Vagina (tissue), 2 donors: ENCODE measurements around the gene RALGDS. TPM values are rescaled to one million over a fixed set of nuclear protein-coding genes. Genes with fewer than 3 reads are reported as not detected.
"Not testable (repeated sequence)": the region's sequence is repeated elsewhere in the genome, so short reads cannot be mapped to it uniquely, and the experiment has no call there.

Experiments used
- DNase-seq, 2 donors: peaks; one replicate each; pipeline ENCODE4 v3.0.0-alpha.2; 2017; ENCODE audit errors: extremely low spot score in 2 of 2
- H3K27ac ChIP-seq: fragments of 200-600 bp; sonication (generic); one replicate; pipeline ENCODE4 v1.5.1; 2019
- H3K27me3 ChIP-seq: fragments of 200-600 bp; sonication (generic); one replicate; pipeline ENCODE4 v1.5.1; 2019
- H3K36me3 ChIP-seq, 2 donors: fragments of 200-600 bp; sonication (generic); one replicate each; pipeline ENCODE4 v1.5.1; 2017 to 2019
- H3K4me1 ChIP-seq: fragments of 200-600 bp; sonication (generic); one replicate; pipeline ENCODE4 v1.5.1; 2019
- H3K4me3 ChIP-seq, 2 donors: fragments of 200-600 bp; sonication (generic); 1 replicate in 1 of 2; 2 replicates in 1 of 2; pipeline ENCODE4 v1.5.1; 2016 to 2019
- H3K9me3 ChIP-seq: fragments of 200-600 bp; sonication (generic); one replicate; pipeline ENCODE4 v1.5.1; 2019
- POLR2A ChIP-seq, 2 donors: fragments of 450-650 bp; IDR thresholded peaks; one replicate each; pipeline ENCODE4 v1.6.1; 2017; ENCODE audit warnings: antibody characterized with exemption in 2 of 2, mild to moderate bottlenecking in 2 of 2, moderate library complexity in 2 of 2
- POLR2AphosphoS5 ChIP-seq, 2 donors: sonication (generic); formaldehyde crosslinking; IDR thresholded peaks; one replicate each; pipeline ENCODE4 v1.9.0; 2017; ENCODE audit warnings: antibody characterized with exemption in 2 of 2, mild to moderate bottlenecking in 2 of 2, low read depth in 1 of 2; ENCODE audit not compliant: insufficient read depth in 1 of 2
- intact Hi-C: fragments of 100-400 bp; cut with DNase I; formaldehyde crosslinking; loops from one replicate; pipeline ENCODE4 v1.15.1; 2023
- total RNA-seq: library from RNA; depleted of rRNA; stranded (reverse); fragments of >200 nt; gene quantifications from one replicate; pipeline ENCODE4 v1.2.3, GENCODE V29; 2016
- TF ChIP-seq, protein P1 (sequence below), 3 experiments: fragments of 450-650 bp in 2 of 3; fragments of 200-600 bp in 1 of 3; sonication (generic) in 1 of 3; IDR thresholded peaks; one replicate each; pipeline ENCODE4 v1.5.1; 2017 to 2019; ENCODE audit warnings: antibody characterized with exemption in 3 of 3, mild to moderate bottlenecking in 2 of 3, moderate library complexity in 2 of 3

Gene RALGDS
- total RNA-seq, 1 donor from 2014 or later, result 85.0 TPM

DNA sequence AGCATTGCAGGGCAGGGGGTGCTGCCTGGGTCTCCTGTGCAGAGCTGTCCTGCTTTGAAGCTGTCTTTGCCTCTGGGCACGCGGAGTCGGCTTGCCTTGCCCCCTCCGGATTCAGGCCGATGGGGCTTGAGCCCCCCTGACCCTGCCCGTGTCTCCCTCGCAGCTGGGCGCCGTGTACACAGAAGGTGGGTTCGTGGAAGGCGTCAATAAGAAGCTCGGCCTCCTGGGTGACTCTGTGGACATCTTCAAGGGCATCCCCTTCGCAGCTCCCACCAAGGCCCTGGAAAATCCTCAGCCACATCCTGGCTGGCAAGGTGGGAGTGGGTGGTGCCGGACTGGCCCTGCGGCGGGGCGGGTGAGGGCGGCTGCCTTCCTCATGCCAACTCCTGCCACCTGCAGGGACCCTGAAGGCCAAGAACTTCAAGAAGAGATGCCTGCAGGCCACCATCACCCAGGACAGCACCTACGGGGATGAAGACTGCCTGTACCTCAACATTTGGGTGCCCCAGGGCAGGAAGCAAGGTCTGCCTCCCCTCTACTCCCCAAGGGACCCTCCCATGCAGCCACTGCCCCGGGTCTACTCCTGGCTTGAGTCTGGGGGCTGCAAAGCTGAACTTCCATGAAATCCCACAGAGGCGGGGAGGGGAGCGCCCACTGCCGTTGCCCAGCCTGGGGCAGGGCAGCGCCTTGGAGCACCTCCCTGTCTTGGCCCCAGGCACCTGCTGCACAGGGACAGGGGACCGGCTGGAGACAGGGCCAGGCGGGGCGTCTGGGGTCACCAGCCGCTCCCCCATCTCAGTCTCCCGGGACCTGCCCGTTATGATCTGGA lies 56.6 kb downstream of the RALGDS start:
- H3K27ac ChIP-seq, result no peak overlapping the region
- H3K4me3 ChIP-seq, result no peak overlapping the region
- intact Hi-C loops, result no loop called here
- H3K27me3 ChIP-seq, result no peaks in the 10 kb centered on the region
- H3K9me3 ChIP-seq, result no peaks in the 10 kb centered on the region
- no peak for TF ChIP-seq POLR2A (IDR thresholded peaks at IDR 0.05)
- no peak for TF ChIP-seq POLR2AphosphoS5 (IDR thresholded peaks at IDR 0.05; ENCODE audit: insufficient read depth in 1 of 2, low read depth in 1 of 2)
- TF ChIP-seq, protein P1, sequence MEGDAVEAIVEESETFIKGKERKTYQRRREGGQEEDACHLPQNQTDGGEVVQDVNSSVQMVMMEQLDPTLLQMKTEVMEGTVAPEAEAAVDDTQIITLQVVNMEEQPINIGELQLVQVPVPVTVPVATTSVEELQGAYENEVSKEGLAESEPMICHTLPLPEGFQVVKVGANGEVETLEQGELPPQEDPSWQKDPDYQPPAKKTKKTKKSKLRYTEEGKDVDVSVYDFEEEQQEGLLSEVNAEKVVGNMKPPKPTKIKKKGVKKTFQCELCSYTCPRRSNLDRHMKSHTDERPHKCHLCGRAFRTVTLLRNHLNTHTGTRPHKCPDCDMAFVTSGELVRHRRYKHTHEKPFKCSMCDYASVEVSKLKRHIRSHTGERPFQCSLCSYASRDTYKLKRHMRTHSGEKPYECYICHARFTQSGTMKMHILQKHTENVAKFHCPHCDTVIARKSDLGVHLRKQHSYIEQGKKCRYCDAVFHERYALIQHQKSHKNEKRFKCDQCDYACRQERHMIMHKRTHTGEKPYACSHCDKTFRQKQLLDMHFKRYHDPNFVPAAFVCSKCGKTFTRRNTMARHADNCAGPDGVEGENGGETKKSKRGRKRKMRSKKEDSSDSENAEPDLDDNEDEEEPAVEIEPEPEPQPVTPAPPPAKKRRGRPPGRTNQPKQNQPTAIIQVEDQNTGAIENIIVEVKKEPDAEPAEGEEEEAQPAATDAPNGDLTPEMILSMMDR (IDR thresholded peaks at IDR 0.05), result no peak
- DNase-seq, result no peak
- no peaks in the 10 kb centered on the region for H3K36me3 ChIP-seq
- peaks cover 25% of the 10 kb centered on the region for H3K4me1 ChIP-seq

DNA sequence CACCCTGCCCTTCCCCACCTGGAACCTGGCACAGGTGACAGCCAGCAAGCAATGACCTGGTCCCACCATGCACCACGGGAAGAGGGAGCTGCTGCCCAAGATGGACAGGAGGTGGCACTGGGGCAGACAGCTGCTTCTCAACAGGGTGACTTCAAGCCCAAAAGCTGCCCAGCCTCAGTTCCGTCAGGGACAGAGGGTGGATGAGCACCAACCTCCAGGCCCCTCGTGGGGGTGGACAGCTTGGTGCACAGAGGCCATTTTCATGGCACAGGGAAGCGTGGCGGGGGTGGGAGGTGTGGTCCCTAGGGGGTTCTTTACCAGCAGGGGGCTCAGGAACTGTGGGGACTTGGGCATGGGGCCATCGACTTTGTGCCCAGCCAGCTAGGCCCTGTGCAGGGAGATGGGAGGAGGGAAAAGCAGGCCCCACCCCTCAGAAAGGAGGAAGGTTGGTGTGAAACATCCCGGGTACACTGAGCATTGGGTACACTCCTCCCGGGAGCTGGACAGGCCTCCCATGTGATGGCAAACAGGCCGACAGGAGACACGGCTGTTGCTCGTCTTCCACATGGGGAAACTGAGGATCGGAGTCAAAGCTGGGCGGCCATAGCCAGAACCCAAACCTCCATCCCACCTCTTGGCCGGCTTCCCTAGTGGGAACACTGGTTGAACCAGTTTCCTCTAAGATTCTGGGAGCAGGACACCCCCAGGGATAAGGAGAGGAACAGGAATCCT lies 57.4 kb downstream of the RALGDS start:
- Histone ChIP-seq H3K9me3 (no peaks in the 10 kb centered on the region), H3K27me3 (no peaks in the 10 kb centered on the region), H3K27ac (no peak overlapping the region), H3K36me3 (no peaks in the 10 kb centered on the region), H3K4me3 (no peak overlapping the region), H3K4me1 (peaks cover 28% of the 10 kb centered on the region)
- no peak for TF ChIP-seq POLR2AphosphoS5 (IDR thresholded peaks at IDR 0.05; ENCODE audit: insufficient read depth in 1 of 2, low read depth in 1 of 2)
- TF ChIP-seq POLR2A (IDR thresholded peaks at IDR 0.05), result no peak
- TF ChIP-seq, protein P1 (IDR thresholded peaks at IDR 0.05), result no peak
- intact Hi-C loops, result no loop called here
- DNase-seq, result no peak

DNA sequence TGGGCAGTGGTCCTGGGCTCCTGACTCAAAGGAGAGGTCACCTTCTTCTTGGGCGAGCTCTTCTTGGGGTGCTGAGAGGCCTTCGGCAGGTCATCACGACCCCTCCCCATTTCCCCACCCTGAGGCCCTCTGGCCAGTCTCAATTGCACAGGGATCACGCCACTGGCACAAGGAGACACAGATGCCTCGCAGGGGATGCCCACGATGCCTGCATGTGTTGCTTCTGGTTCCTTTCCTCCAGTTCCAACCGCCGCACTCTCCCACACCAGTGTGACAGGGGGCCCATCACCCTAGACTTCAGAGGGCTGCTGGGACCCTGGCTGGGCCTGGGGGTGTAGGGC lies 57.9 kb downstream of the RALGDS start:
- no peak overlapping the region for H3K27ac ChIP-seq
- no peaks in the 10 kb centered on the region for H3K9me3 ChIP-seq
- peaks cover 0 to under 1% of the 10 kb centered on the region in 2 donors for H3K36me3 ChIP-seq
- TF ChIP-seq POLR2AphosphoS5 (IDR thresholded peaks at IDR 0.05; ENCODE audit: insufficient read depth in 1 of 2, low read depth in 1 of 2) (no peak), POLR2A (IDR thresholded peaks at IDR 0.05) (no peak)
- TF ChIP-seq, protein P1 (IDR thresholded peaks at IDR 0.05), result no peak
- no peaks in the 10 kb centered on the region for H3K27me3 ChIP-seq
- intact Hi-C loops, result no loop called here
- no peak for DNase-seq
- peaks cover 28% of the 10 kb centered on the region for H3K4me1 ChIP-seq
- H3K4me3 ChIP-seq, result no peak overlapping the region

DNA sequence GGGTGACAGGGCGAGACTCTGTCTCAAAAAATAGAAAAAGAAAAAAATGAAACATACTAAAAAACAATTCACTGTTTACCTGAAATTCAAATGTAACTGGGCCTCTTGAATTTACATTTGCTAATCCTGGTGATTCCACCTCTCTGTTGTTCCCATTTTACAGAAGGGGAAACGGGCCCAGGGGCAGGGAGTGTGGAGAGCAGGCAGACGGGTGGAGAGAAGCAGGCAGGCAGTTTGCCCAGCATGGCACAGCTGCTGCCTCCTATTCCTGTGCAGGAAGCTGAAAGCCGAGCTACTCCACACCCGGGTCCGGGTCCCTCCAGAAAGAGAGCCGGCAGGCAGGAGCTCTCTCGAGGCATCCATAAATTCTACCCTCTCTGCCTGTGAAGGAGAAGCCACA lies 58.5 kb downstream of the RALGDS start:
- H3K9me3 ChIP-seq, DNase-seq, intact Hi-C loops, H3K27me3 ChIP-seq, H3K4me3 ChIP-seq, H3K27ac ChIP-seq, H3K36me3 ChIP-seq: not testable (repeated sequence)
- peaks cover 28% of the 10 kb centered on the region for H3K4me1 ChIP-seq

DNA sequence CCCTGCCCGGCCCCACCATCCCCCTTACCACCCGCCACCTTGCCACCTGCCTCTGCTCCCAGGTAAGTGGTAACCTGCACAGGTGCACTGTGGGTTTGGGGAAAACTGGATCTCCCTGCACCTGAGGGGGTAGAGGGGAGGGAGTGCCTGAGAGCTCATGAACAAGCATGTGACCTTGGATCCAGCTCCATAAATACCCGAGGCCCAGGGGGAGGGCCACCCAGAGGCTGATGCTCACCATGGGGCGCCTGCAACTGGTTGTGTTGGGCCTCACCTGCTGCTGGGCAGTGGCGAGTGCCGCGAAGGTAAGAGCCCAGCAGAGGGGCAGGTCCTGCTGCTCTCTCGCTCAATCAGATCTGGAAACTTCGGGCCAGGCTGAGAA lies 59.3 kb downstream of the RALGDS start, which contains the start of gene CEL:
Gene CEL (plus strand): TSS at position 218 of the 382 bp plus-strand sequence. CDS start 22 bp downstream, at position 240.
- peaks cover 28% of the 10 kb centered on the region for H3K4me1 ChIP-seq
- H3K4me3 ChIP-seq, H3K27me3 ChIP-seq, intact Hi-C loops, H3K9me3 ChIP-seq, H3K27ac ChIP-seq, DNase-seq: not testable (repeated sequence)
- H3K36me3 ChIP-seq, result peaks cover 0 to 12% of the 10 kb centered on the region in 2 donors

DNA sequence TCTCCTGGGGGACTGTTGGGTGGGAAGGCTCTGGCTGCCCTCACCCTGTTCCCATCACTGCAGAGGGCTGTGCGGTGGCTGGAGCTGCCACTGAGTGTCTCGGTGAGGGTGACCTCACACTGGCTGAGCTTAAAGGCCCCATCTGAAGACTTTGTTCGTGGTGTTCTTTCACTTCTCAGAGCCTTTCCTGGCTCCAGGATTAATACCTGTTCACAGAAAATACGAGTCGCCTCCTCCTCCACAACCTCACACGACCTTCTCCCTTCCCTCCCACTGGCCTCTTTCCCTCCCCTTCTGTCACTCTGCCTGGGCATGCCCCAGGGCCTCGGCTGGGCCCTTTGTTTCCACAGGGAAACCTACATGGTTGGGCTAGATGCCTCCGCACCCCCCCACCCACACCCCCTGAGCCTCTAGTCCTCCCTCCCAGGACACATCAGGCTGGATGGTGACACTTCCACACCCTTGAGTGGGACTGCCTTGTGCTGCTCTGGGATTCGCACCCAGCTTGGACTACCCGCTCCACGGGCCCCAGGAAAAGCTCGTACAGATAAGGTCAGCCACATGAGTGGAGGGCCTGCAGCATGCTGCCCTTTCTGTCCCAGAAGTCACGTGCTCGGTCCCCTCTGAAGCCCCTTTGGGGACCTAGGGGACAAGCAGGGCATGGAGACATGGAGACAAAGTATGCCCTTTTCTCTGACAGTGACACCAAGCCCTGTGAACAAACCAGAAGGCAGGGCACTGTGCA lies 59.8 kb downstream of the RALGDS start:
- H3K27ac ChIP-seq, H3K9me3 ChIP-seq, DNase-seq, intact Hi-C loops, H3K4me3 ChIP-seq, H3K27me3 ChIP-seq: not testable (repeated sequence)
- Histone ChIP-seq H3K36me3 (peaks cover 0 to 18% of the 10 kb centered on the region in 2 donors), H3K4me1 (peaks cover 28% of the 10 kb centered on the region)
